AG04449 (cell line): ENCODE results near the gene USB1.
A peak's percentile ranks its signal among the peaks of the same experiment; 100 is the strongest.

ENCODE experiments used
- CTCF ChIA-PET: fragments of 350-600 bp; formaldehyde crosslinking; extraction: SDS; loops from one replicate; lab custom pipeline; 2021; ENCODE audit warnings: antibody characterized with exemption; lab: Yijun Ruan, JAX
- POLR2A ChIA-PET: fragments of 400-600, 350-600 bp; formaldehyde crosslinking; extraction: SDS; loops from one replicate; lab custom pipeline; 2020; ENCODE audit warnings: antibody characterized with exemption, inconsistent platforms; lab: Yijun Ruan, JAX
- DNase-seq: peaks from one replicate; pipeline ENCODE4 v3.0.0-alpha.2; 2010; ENCODE audit warnings: low read depth, low spot score
- H3K4me3 ChIP-seq: 2 replicates; pipeline ENCODE4 v1.5.1; 2011; ENCODE audit warnings: low read depth, mild to moderate bottlenecking, control low read depth, low read length
- CTCF ChIP-seq: IDR thresholded peaks from one replicate; pipeline ENCODE4 v1.5.1; 2011; ENCODE audit warnings: mild to moderate bottlenecking, moderate library complexity, low read length, control low read depth, inconsistent platforms; ENCODE audit not compliant: insufficient read depth; ENCODE audit errors: missing control alignments

USB1 gene

GRCh38 chr16:58000706-58001676 lies at the start of gene USB1:
Gene USB1 (plus strand): TSS chr16:58001407. CDS start chr16:58001484, 77 bp downstream.
- H3K4me3 ChIP-seq, result peak within 1 kb of the TSS; percentile 93
- POLR2A ChIA-PET, result no interaction called here
- TF ChIP-seq CTCF, result peak; percentile 63
- DNase-seq, result no peak
- CTCF ChIA-PET, result interaction anchor here (0.6 to 11.4 kb wide), 14 partner anchors 12 to 353 kb away, joined by 3 to 161 read pairs (median 3); no protein-coding TSS in a partner anchor

GRCh38 chr16:57952909-57953308 lies 48.3 kb upstream of the USB1 start:
- POLR2A ChIA-PET, result no interaction called here
- TF ChIP-seq CTCF, result no peak
- no peak for DNase-seq
- H3K4me3 ChIP-seq, result no peak overlapping the region
- CTCF ChIA-PET, result interaction anchor here (0.9 kb wide), 1 partner anchor 54 kb away, joined by 3 read pairs; no protein-coding TSS in a partner anchor

- ChIA-PET POLR2A (no interaction called here), CTCF (interaction anchor here (0.8 to 1.0 kb wide), 2 partner anchors 9 to 47 kb away, joined by 3 read pairs; no protein-coding TSS in a partner anchor)
- DNase-seq, result no peak
- no peak overlapping the region for H3K4me3 ChIP-seq
- no peak for TF ChIP-seq CTCF
Observed at GRCh38 chr16:57953857-57954256, 47.4 kb upstream of the USB1 start.

GRCh38 chr16:57955572-57956188 lies 45.5 kb upstream of the USB1 start:
- no peak overlapping the region for H3K4me3 ChIP-seq
- no peak for TF ChIP-seq CTCF
- ChIA-PET CTCF (interaction anchor here (1.1 kb wide), 2 partner anchors 12 to 37 kb away, joined by 3 read pairs; no protein-coding TSS in a partner anchor), POLR2A (no interaction called here)
- DNase-seq, result no peak

- ChIA-PET POLR2A (no interaction called here), CTCF (interaction anchor here (1.1 kb wide), 2 partner anchors 12 to 36 kb away, joined by 3 read pairs; no protein-coding TSS in a partner anchor)
- H3K4me3 ChIP-seq, result no peak overlapping the region
- TF ChIP-seq CTCF, result no peak
- no peak for DNase-seq
Observed at GRCh38 chr16:57956270-57956808, 44.9 kb upstream of the USB1 start.
